Gastrocnemius medialis (tissue), 4 donors: ENCODE measurements around the gene LDLRAD3.

ENCODE experiments used
- CTCF ChIP-seq, 5 experiments: fragments of 450-650 bp in 3 of 5; fragments of 200-600 bp in 2 of 5; sonication (generic) in 2 of 5; IDR thresholded peaks in 4 of 5; conservative IDR thresholded peaks in 1 of 5; 1 replicate in 4 of 5; 2 replicates in 1 of 5; pipeline ENCODE4 v1.5.1; 2016 to 2019; ENCODE audit warnings: antibody characterized with exemption in 5 of 5, mild to moderate bottlenecking in 3 of 5, moderate library complexity in 3 of 5
- POLR2A ChIP-seq, 2 donors: fragments of 450-650 bp; IDR thresholded peaks; one replicate each; pipeline ENCODE4 v1.6.1; 2017; ENCODE audit warnings: antibody characterized with exemption in 2 of 2, mild to moderate bottlenecking in 2 of 2, moderate library complexity in 2 of 2

DNA sequence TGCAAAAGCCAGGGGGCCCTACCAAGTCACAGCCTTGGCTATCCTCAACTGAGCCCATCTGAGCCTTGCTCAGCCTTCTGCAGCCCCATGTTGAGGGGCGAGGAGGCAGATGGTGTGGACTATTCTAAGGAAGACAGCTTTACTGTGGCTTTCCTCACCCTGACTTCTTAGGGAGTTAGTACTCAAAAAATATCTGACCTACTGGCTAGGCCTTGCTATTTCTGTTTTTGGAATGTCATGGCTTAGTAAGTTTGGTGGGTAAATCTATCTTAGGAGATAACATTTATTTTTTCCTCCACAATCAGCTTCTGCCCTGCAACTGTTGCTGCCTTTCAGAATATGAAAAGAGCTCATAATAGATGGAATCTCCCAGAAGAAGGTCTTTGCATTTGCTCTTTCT lies 80.9 kb downstream of the LDLRAD3 start:
- TF ChIP-seq CTCF (IDR thresholded peaks at IDR 0.05 in 4 of 5, conservative IDR thresholded peaks at IDR 0.05 in 1 of 5): no peak
- no peak for TF ChIP-seq POLR2A (IDR thresholded peaks at IDR 0.05)
